GM12878 (cell line): ENCODE results near the gene HOMER2. TPM values are rescaled to one million over a fixed set of nuclear protein-coding genes. Genes with fewer than 3 reads are reported as not detected.

Experiments used
- ATAC-seq: fragments of 200-7000 bp; cut with Tn5 transposase; 3 replicates; pipeline ENCODE4 v1.9.1; 2020; ENCODE audit warnings: mild to moderate bottlenecking, moderate library complexity
- BruUV-seq: library from RNA; stranded (reverse); fragments of 400-500 nt; replicated peaks from 2 replicates; lab custom pipeline; 2021; lab: Mats Ljungman, UMichigan
- CTCF ChIA-PET: fragments of 300-600 bp; sonication (Branson Sonifier 250); formaldehyde crosslinking; extraction: SDS; loops from one replicate; lab custom pipeline; 2021; ENCODE audit warnings: inconsistent platforms; lab: Yijun Ruan, JAX
- POLR2A ChIA-PET: fragments of 350-600 bp; formaldehyde crosslinking; extraction: SDS; loops from one replicate; lab custom pipeline; 2021; ENCODE audit warnings: inconsistent platforms; lab: Charles Lee
- RAD21 ChIA-PET: fragments of 300-600 bp; sonication (Branson Sonifier 250); formaldehyde crosslinking; loops from one replicate; lab custom pipeline; 2023; ENCODE audit warnings: antibody characterized with exemption; ENCODE audit not compliant: unreplicated experiment; lab: Charles Lee
- SMC1A ChIA-PET: fragments of 300-600 bp; sonication (Branson Sonifier 250); formaldehyde crosslinking; loops from one replicate; lab custom pipeline; 2023; ENCODE audit not compliant: unreplicated experiment, uncharacterized antibody; lab: Charles Lee
- DNase-seq: peaks from one replicate; pipeline ENCODE4 v3.0.0-alpha.2; 2011; ENCODE audit warnings: low read depth, low spot score
- FAIRE-seq: peaks from 3 replicates; lab custom pipeline; 2011; peaks lifted over from hg19 to GRCh38; lab: Jason Lieb, UNC
- H2AFZ ChIP-seq: 2 replicates; pipeline ENCODE4 v1.6.0; 2011; ENCODE audit warnings: low read depth, low read length, control low read depth; ENCODE audit not compliant: control insufficient read depth
- H3K27ac ChIP-seq: 2 replicates; pipeline ENCODE4 v1.5.1; 2011; ENCODE audit warnings: control low read depth; ENCODE audit not compliant: control insufficient read depth, insufficient read depth
- H3K27me3 ChIP-seq, 2 experiments: replicated peaks in 1 of 2; 2 replicates each; pipeline versions ENCODE4 v1.6.0 to v1.6.1; 2011; ENCODE audit warnings: low read length in 1 of 2; ENCODE audit not compliant: control insufficient read depth in 2 of 2, insufficient read depth in 2 of 2
- H3K36me3 ChIP-seq, 2 experiments: 2 replicates each; pipeline ENCODE4 v1.5.1; 2011; ENCODE audit warnings: low read length in 1 of 2; ENCODE audit not compliant: control insufficient read depth in 2 of 2, insufficient read depth in 2 of 2
- H3K4me1 ChIP-seq: 2 replicates; pipeline ENCODE4 v1.6.1; 2011; ENCODE audit warnings: mild to moderate bottlenecking, low read length, moderate library complexity, mixed read lengths; ENCODE audit not compliant: control insufficient read depth, insufficient read depth
- H3K4me2 ChIP-seq: 2 replicates; pipeline ENCODE4 v1.6.0; 2011; ENCODE audit warnings: control low read depth; ENCODE audit not compliant: control insufficient read depth, insufficient read depth
- H3K4me3 ChIP-seq: fragments of 200-600 bp; sonication (generic); 2 replicates; pipeline ENCODE4 v1.5.1; 2016
- H3K79me2 ChIP-seq: 2 replicates; pipeline ENCODE4 v1.6.0; 2011; ENCODE audit warnings: low read length; ENCODE audit not compliant: control insufficient read depth, insufficient read depth
- H3K9ac ChIP-seq: 2 replicates; pipeline ENCODE4 v1.8.0; 2011; ENCODE audit warnings: low read length, control low read depth, mixed read lengths; ENCODE audit not compliant: control insufficient read depth, insufficient read depth
- H3K9me3 ChIP-seq: replicated peaks from 3 replicates; pipeline ENCODE4 v1.5.1; 2011; ENCODE audit warnings: mild to moderate bottlenecking, low read length; ENCODE audit not compliant: control insufficient read depth, insufficient read depth
- H4K20me1 ChIP-seq: 2 replicates; pipeline ENCODE4 v1.6.0; 2011; ENCODE audit not compliant: control insufficient read depth, insufficient read depth
- CREB1 ChIP-seq: IDR thresholded peaks from 2 replicates; pipeline ENCODE4 v1.6.1; 2012; ENCODE audit warnings: low read depth, mild to moderate bottlenecking, inconsistent platforms
- EZH2 ChIP-seq: IDR thresholded peaks from 2 replicates; pipeline ENCODE4 v1.6.1; 2012; ENCODE audit warnings: low read depth, mild to moderate bottlenecking, control low read depth, inconsistent platforms, low read length, borderline replicate concordance; ENCODE audit not compliant: control insufficient read depth
- HCFC1 ChIP-seq: fragments of 150-350 bp; IDR thresholded peaks from 2 replicates; pipeline ENCODE4 v1.6.1; 2014; ENCODE audit warnings: low read length
- IKZF2 ChIP-seq, 2 experiments: fragments of 450-650 bp; IDR thresholded peaks; 2 replicates each; pipeline ENCODE4 v1.6.1; 2017; ENCODE audit warnings: mild to moderate bottlenecking in 2 of 2, moderate library complexity in 2 of 2
- JUND ChIP-seq: IDR thresholded peaks from 2 replicates; pipeline ENCODE4 v1.6.1; 2012; ENCODE audit warnings: low read depth, mild to moderate bottlenecking, low read length, improper control_type of control experiment, moderate library complexity
- MYB ChIP-seq: fragments of 150-350 bp; IDR thresholded peaks from 2 replicates; pipeline ENCODE4 v1.6.1; 2014; ENCODE audit warnings: mild to moderate bottlenecking, low read depth, low read length, borderline replicate concordance
- POLR2AphosphoS2 ChIP-seq: IDR thresholded peaks from 2 replicates; pipeline ENCODE4 v1.6.1; 2011; ENCODE audit warnings: low read depth, mild to moderate bottlenecking, low read length, improper control_type of control experiment, moderate library complexity
- POU2F2 ChIP-seq: IDR thresholded peaks from 3 replicates; pipeline ENCODE4 v1.6.1; 2011; ENCODE audit warnings: low read depth, mild to moderate bottlenecking, low read length, borderline replicate concordance
- RAD21 ChIP-seq: IDR thresholded peaks from 2 replicates; pipeline ENCODE4 v1.6.1; 2011; ENCODE audit warnings: mild to moderate bottlenecking, low read depth, low read length, moderate library complexity; ENCODE audit not compliant: insufficient read depth
- SMARCA5 ChIP-seq: fragments of 450-650 bp; IDR thresholded peaks from 2 replicates; pipeline ENCODE4 v1.6.1; 2017; ENCODE audit warnings: mild to moderate bottlenecking
- SREBF2 ChIP-seq: IDR thresholded peaks from 2 replicates; pipeline ENCODE4 v1.6.1; 2012; ENCODE audit warnings: mild to moderate bottlenecking, low read length
- STAT1 ChIP-seq: fragments of 450-650 bp; conservative IDR thresholded peaks from 2 replicates; pipeline ENCODE4 v1.6.1; 2014; ENCODE audit warnings: antibody characterized with exemption, mild to moderate bottlenecking
- STAT3 ChIP-seq: IDR thresholded peaks from 2 replicates; pipeline ENCODE4 v1.6.1; 2011; ENCODE audit warnings: low read depth, low read length, improper control_type of control experiment
- WRNIP1 ChIP-seq: IDR thresholded peaks from 2 replicates; pipeline ENCODE4 v1.6.1; 2011; ENCODE audit warnings: low read depth, low read length, improper control_type of control experiment, borderline replicate concordance
- ZNF274 ChIP-seq: IDR thresholded peaks from one replicate; pipeline ENCODE4 v1.8.0; 2011; ENCODE audit not compliant: insufficient read length, insufficient read depth
- in situ Hi-C: fragments of 300-500 bp; cut with MboI; formaldehyde crosslinking; loops from 9 replicates; pipeline ENCODE4 v1.14.3; 2018; ENCODE audit warnings: mixed read lengths
- intact Hi-C: fragments of 100-400 bp; cut with micrococcal nuclease; formaldehyde crosslinking; loops from one replicate; pipeline ENCODE4 v1.14.2; 2022; ENCODE audit not compliant: unreplicated experiment
- polyA plus RNA-seq, 11 experiments: library from polyadenylated mRNA; depleted of rRNA in 4 of 11; unstranded in 6 of 11; stranded (reverse) in 5 of 11; fragments of >200 nt; fragmentation: Nextera tagmentation in 4 of 11; fragmentation: Illumina TruSeq in 1 of 11; extraction: Ambion mirVana in 4 of 11; extraction: Trizol in 1 of 11; gene quantifications; 1 replicate in 1 of 11; 2 replicates in 10 of 11; pipeline versions ENCODE4 v1.2.1 to v1.2.3, GENCODE V29; 2011 to 2016; ENCODE audit warnings: inconsistent platforms in 2 of 11, missing spikeins in 2 of 11, low read depth in 1 of 11
- total RNA-seq, 4 experiments: library from RNA; depleted of rRNA in 3 of 4; stranded (reverse); fragments of >200 nt in 3 of 4; fragmentation: Illumina TruSeq in 1 of 4; extraction: Trizol in 1 of 4; gene quantifications; 2 replicates each; pipeline versions ENCODE4 v1.2.1 to v1.2.3, GENCODE V29; 2013 to 2021
- TF ChIP-seq, protein P1 (sequence below): fragments of 450-650 bp; IDR thresholded peaks from 2 replicates; pipeline ENCODE4 v1.6.1; 2017; ENCODE audit warnings: low read depth, mild to moderate bottlenecking, moderate library complexity

The HOMER2 gene
- total and polyA plus RNA-seq, 10 of the 15 experiments (the other 5 are each of a cell fraction or from before 2014, with no cell fraction given) = 0.60 to 5.0 (median 1.8) TPM

DNA sequence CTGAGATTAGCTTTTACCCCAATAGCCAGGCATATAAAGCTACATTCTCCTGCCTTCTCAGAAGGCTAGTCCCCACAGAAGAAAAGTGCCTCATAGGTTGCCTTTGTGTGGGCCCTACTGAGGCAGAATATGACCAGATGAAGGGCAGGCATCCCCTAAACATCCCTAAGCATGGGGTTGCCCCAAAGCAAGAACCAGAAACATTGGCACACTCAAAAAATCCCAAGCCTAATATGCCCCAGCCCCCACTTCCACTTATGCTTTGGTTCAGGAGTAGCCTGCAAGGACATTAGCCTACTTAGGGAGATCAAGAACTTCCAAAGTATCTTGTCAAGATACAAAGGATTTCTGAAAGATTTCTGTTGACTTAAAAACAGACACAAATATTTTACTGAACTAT is 113.4 kb downstream of the HOMER2 start:
- RAD21 ChIA-PET = no interaction called here
- in situ Hi-C loops = loop anchor here (10.0 kb wide), 2 partner anchors 294 to 1544 kb away; partner anchors contain the start of gene RPS17
- TF ChIP-seq, protein P1, sequence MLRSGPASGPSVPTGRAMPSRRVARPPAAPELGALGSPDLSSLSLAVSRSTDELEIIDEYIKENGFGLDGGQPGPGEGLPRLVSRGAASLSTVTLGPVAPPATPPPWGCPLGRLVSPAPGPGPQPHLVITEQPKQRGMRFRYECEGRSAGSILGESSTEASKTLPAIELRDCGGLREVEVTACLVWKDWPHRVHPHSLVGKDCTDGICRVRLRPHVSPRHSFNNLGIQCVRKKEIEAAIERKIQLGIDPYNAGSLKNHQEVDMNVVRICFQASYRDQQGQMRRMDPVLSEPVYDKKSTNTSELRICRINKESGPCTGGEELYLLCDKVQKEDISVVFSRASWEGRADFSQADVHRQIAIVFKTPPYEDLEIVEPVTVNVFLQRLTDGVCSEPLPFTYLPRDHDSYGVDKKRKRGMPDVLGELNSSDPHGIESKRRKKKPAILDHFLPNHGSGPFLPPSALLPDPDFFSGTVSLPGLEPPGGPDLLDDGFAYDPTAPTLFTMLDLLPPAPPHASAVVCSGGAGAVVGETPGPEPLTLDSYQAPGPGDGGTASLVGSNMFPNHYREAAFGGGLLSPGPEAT = no peak
- no peak for TF ChIP-seq HCFC1
- TF ChIP-seq ZNF274 = no peak
- no peak for TF ChIP-seq MYB
- no peak for TF ChIP-seq EZH2
- no peak for TF ChIP-seq POU2F2
- TF ChIP-seq POLR2AphosphoS2 = no peak
- no peak for TF ChIP-seq STAT3
- TF ChIP-seq RAD21 = no peak
- TF ChIP-seq WRNIP1 = no peak
- TF ChIP-seq CREB1 = no peak
- no peak for TF ChIP-seq SMARCA5
- TF ChIP-seq JUND = no peak
- TF ChIP-seq STAT1 = no peak
- no peak for TF ChIP-seq IKZF2 (IDR thresholded peaks at IDR 0.05)
- no peak for TF ChIP-seq SREBF2
- Histone ChIP-seq H3K9me3 (no peaks in the 10 kb centered on the region), H4K20me1 (peaks cover 7% of the 10 kb centered on the region; the same call in 1 of the 2 replicates), H3K4me2 (no peak overlapping the region), H3K36me3 (peaks cover 0 to 11% of the 10 kb centered on the region in 2 experiments; a peak in 3 of 4 replicates), H3K79me2 (no peaks in the 10 kb centered on the region), H3K4me1 (peaks cover 5% of the 10 kb centered on the region; the same call in 1 of the 2 replicates), H3K4me3 (no peak overlapping the region), H3K9ac (no peak overlapping the region), H3K27me3 (no peaks in the 10 kb centered on the region), H2AFZ (no peak overlapping the region), H3K27ac (no peak overlapping the region)
- POLR2A ChIA-PET = no interaction called here
- DNase-seq (no peak), FAIRE-seq (no peak), ATAC-seq (no peak)
- intact Hi-C loops = loop anchor here (10.0 kb wide), 1 partner anchor 304 kb away; no protein-coding TSS in a partner anchor
- SMC1A ChIA-PET = interaction anchor here (1.0 kb wide), 1 partner anchor 8 kb away, joined by 3 read pairs; no protein-coding TSS in a partner anchor
- CTCF ChIA-PET = no interaction called here
- no TSS peak for BruUV-seq
